Prostate gland (tissue), 2 donors: Measurements from ENCODE around the gene GUK1.

Experiments used
- POLR2A ChIP-seq: fragments of 450-650 bp; IDR thresholded peaks from one replicate; pipeline ENCODE4 v1.6.1; 2016; ENCODE audit warnings: antibody characterized with exemption, mild to moderate bottlenecking
- TF ChIP-seq, protein P1 (sequence below), 4 experiments: fragments of 200-600 bp in 2 of 4; fragments of 450-650 bp in 2 of 4; sonication (generic) in 2 of 4; IDR thresholded peaks; 1 replicate in 3 of 4; 2 replicates in 1 of 4; pipeline ENCODE4 v1.5.1; 2016 to 2019; ENCODE audit warnings: antibody characterized with exemption in 4 of 4, mild to moderate bottlenecking in 2 of 4, moderate library complexity in 2 of 4

DNA sequence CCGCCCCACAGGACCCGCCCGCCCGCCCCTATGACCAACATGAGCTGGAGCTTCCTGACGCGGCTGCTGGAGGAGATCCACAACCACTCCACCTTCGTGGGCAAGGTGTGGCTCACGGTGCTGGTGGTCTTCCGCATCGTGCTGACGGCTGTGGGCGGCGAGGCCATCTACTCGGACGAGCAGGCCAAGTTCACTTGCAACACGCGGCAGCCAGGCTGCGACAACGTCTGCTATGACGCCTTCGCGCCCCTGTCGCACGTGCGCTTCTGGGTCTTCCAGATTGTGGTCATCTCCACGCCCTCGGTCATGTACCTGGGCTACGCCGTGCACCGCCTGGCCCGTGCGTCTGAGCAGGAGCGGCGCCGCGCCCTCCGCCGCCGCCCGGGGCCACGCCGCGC, 17.6 kb downstream of the GUK1 start:
- no peak for TF ChIP-seq POLR2A
- TF ChIP-seq, protein P1, sequence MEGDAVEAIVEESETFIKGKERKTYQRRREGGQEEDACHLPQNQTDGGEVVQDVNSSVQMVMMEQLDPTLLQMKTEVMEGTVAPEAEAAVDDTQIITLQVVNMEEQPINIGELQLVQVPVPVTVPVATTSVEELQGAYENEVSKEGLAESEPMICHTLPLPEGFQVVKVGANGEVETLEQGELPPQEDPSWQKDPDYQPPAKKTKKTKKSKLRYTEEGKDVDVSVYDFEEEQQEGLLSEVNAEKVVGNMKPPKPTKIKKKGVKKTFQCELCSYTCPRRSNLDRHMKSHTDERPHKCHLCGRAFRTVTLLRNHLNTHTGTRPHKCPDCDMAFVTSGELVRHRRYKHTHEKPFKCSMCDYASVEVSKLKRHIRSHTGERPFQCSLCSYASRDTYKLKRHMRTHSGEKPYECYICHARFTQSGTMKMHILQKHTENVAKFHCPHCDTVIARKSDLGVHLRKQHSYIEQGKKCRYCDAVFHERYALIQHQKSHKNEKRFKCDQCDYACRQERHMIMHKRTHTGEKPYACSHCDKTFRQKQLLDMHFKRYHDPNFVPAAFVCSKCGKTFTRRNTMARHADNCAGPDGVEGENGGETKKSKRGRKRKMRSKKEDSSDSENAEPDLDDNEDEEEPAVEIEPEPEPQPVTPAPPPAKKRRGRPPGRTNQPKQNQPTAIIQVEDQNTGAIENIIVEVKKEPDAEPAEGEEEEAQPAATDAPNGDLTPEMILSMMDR (IDR thresholded peaks at IDR 0.05), result no peak
